GM23338 (cell line): ENCODE data around the gene UBN1. TPM values are rescaled to one million over a fixed set of nuclear protein-coding genes. Genes with fewer than 3 reads are reported as not detected.

Experiments used
- ATAC-seq: fragments of 200-7000 bp; cut with Tn5 transposase; 3 replicates; pipeline ENCODE4 v1.9.1; 2020
- DNase-seq: peaks from one replicate; pipeline ENCODE4 v3.0.0-alpha.2; 2015; ENCODE audit warnings: low spot score
- H2AFZ ChIP-seq: fragments of 200-600 bp; sonication (generic); 2 replicates; pipeline ENCODE4 v1.8.0; 2016; ENCODE audit warnings: antibody characterized with exemption, mild to moderate bottlenecking, moderate library complexity
- H3F3A ChIP-seq: fragments of 200-600 bp; sonication (generic); replicated peaks from 2 replicates; pipeline ENCODE4 v1.8.0; 2017; ENCODE audit warnings: antibody characterized with exemption, mixed run types, low read depth
- H3K27ac ChIP-seq: fragments of 200-600 bp; sonication (generic); 2 replicates; pipeline ENCODE4 v1.6.1; 2016; ENCODE audit warnings: low read depth
- H3K27me3 ChIP-seq: fragments of 200-600 bp; sonication (generic); 2 replicates; pipeline ENCODE4 v1.8.0; 2016; ENCODE audit warnings: mild to moderate bottlenecking, mixed run types, moderate library complexity; ENCODE audit not compliant: insufficient read depth
- H3K36me3 ChIP-seq: fragments of 200-600 bp; sonication (generic); 2 replicates; pipeline ENCODE4 v1.8.0; 2016; ENCODE audit warnings: mild to moderate bottlenecking; ENCODE audit not compliant: insufficient read depth
- H3K4me1 ChIP-seq: fragments of 200-600 bp; sonication (generic); 2 replicates; pipeline ENCODE4 v1.8.0; 2016; ENCODE audit warnings: mild to moderate bottlenecking, moderate library complexity; ENCODE audit not compliant: insufficient read depth
- H3K4me2 ChIP-seq: fragments of 200-600 bp; sonication (generic); 2 replicates; pipeline ENCODE4 v1.7.1; 2017; ENCODE audit warnings: mixed run types
- H3K4me3 ChIP-seq: fragments of 200-600 bp; sonication (generic); 2 replicates; pipeline ENCODE4 v1.6.1; 2016; ENCODE audit warnings: mixed run types
- H3K79me2 ChIP-seq: fragments of 200-600 bp; sonication (generic); replicated peaks from 2 replicates; pipeline ENCODE4 v1.8.0; 2017; ENCODE audit warnings: mild to moderate bottlenecking; ENCODE audit not compliant: insufficient read depth
- H3K9me2 ChIP-seq: fragments of 200-600 bp; sonication (generic); 2 replicates; pipeline ENCODE4 v1.8.0; 2017; ENCODE audit not compliant: insufficient read depth
- H4K20me1 ChIP-seq: fragments of 200-600 bp; sonication (generic); replicated peaks from 2 replicates; pipeline ENCODE4 v1.8.0; 2017; ENCODE audit warnings: mild to moderate bottlenecking; ENCODE audit not compliant: insufficient read depth
- H3K27ac Mint-ChIP-seq: 2 replicates; pipeline ENCODE4 v1.8.0; 2020; ENCODE audit warnings: inconsistent platforms, mild to moderate bottlenecking, moderate library complexity, mixed read lengths
- H3K27me3 Mint-ChIP-seq: 3 replicates; pipeline ENCODE4 v1.8.0; 2022; ENCODE audit warnings: low read depth, mild to moderate bottlenecking, moderate library complexity, mixed read lengths, inconsistent platforms; ENCODE audit not compliant: insufficient read depth, poor library complexity
- H3K36me3 Mint-ChIP-seq: 3 replicates; pipeline ENCODE4 v1.8.0; 2021; ENCODE audit warnings: low read depth, mild to moderate bottlenecking, inconsistent platforms, moderate library complexity, mixed read lengths
- H3K4me1 Mint-ChIP-seq: 3 replicates; pipeline ENCODE4 v1.8.0; 2020; ENCODE audit warnings: mild to moderate bottlenecking, inconsistent platforms, mixed read lengths
- H3K4me3 Mint-ChIP-seq: 3 replicates; pipeline ENCODE4 v1.8.0; 2021; ENCODE audit warnings: moderate library complexity, mild to moderate bottlenecking, inconsistent platforms, mixed read lengths
- H3K9me3 Mint-ChIP-seq: 3 replicates; pipeline ENCODE4 v1.8.0; 2020; ENCODE audit warnings: moderate library complexity, mild to moderate bottlenecking, inconsistent platforms, mixed read lengths
- CREB1 ChIP-seq: fragments of 250-450 bp; sonication (Bioruptor Pico); IDR thresholded peaks from 2 replicates; pipeline ENCODE4 v1.5.0; 2020; ENCODE audit warnings: low read depth, mild to moderate bottlenecking, moderate library complexity
- ETS1 ChIP-seq: IDR thresholded peaks from 2 replicates; pipeline ENCODE4 v1.6.1; 2016; ENCODE audit warnings: antibody characterized with exemption
- EZH2 ChIP-seq: fragments of 200-600 bp; sonication (generic); IDR thresholded peaks from one replicate; pipeline ENCODE4 v1.8.0; 2017; ENCODE audit warnings: antibody characterized with exemption, mild to moderate bottlenecking, low read depth; ENCODE audit not compliant: unreplicated experiment
- EZH2phosphoT487 ChIP-seq: fragments of 200-600 bp; sonication (generic); IDR thresholded peaks from one replicate; pipeline ENCODE4 v1.8.1; 2018; ENCODE audit warnings: antibody characterized with exemption; ENCODE audit not compliant: unreplicated experiment
- JUNB ChIP-seq: IDR thresholded peaks from one replicate; pipeline ENCODE4 v1.6.1; 2016; ENCODE audit warnings: antibody characterized with exemption; ENCODE audit not compliant: unreplicated experiment
- NANOG ChIP-seq: IDR thresholded peaks from 2 replicates; pipeline ENCODE4 v1.6.1; 2016; ENCODE audit warnings: antibody characterized with exemption, borderline replicate concordance
- POLR2AphosphoS5 ChIP-seq: IDR thresholded peaks from 2 replicates; pipeline ENCODE4 v1.6.1; 2016; ENCODE audit warnings: antibody characterized with exemption, low read depth
- STAT1 ChIP-seq: IDR thresholded peaks from one replicate; pipeline ENCODE4 v1.6.1; 2016; ENCODE audit warnings: antibody characterized with exemption; ENCODE audit not compliant: unreplicated experiment
- ZNF114 ChIP-seq: fragments of 250-450 bp; sonication (Bioruptor Pico); IDR thresholded peaks from 2 replicates; pipeline ENCODE4 v1.5.0; 2020; ENCODE audit warnings: mild to moderate bottlenecking, moderate library complexity
- ZNF331 ChIP-seq: fragments of 250-450 bp; sonication (Bioruptor Pico); IDR thresholded peaks from 2 replicates; pipeline ENCODE4 v1.5.0; 2020; ENCODE audit warnings: low read depth, mild to moderate bottlenecking, moderate library complexity
- ZNF462 ChIP-seq: fragments of 250-450 bp; sonication (Bioruptor Pico); IDR thresholded peaks from 2 replicates; pipeline ENCODE4 v1.5.0; 2020; ENCODE audit warnings: mild to moderate bottlenecking, moderate library complexity
- polyA plus RNA-seq: library from polyadenylated mRNA; unstranded; fragments of >200 nt; fragmentation: Nextera tagmentation; extraction: Ambion mirVana; gene quantifications from 2 replicates; pipeline ENCODE4 v1.2.1, GENCODE V29; 2016
- total RNA-seq: library from RNA; depleted of rRNA; stranded (reverse); fragments of >200 nt; shearing (Covaris generic); gene quantifications from 2 replicates; pipeline ENCODE4 v1.2.3, GENCODE V29; 2014
- TF ChIP-seq, protein P1 (sequence below): IDR thresholded peaks from one replicate; pipeline ENCODE4 v1.6.1; 2018; ENCODE audit warnings: antibody characterized with exemption; ENCODE audit not compliant: unreplicated experiment
- TF ChIP-seq, protein P2 (sequence below), 2 experiments: fragments of 200-600 bp in 1 of 2; sonication (generic) in 1 of 2; conservative IDR thresholded peaks; 2 replicates each; pipeline versions ENCODE4 v1.5.1 to v1.6.1; 2016 to 2017; ENCODE audit warnings: antibody characterized with exemption in 2 of 2, low read depth in 2 of 2, mild to moderate bottlenecking in 2 of 2, moderate library complexity in 1 of 2

Gene UBN1
- total and polyA plus RNA-seq, 2 experiments from 2014 or later, result 18.3 to 46.8 TPM

GRCh38 chr16:4826980-4827379 is 20.3 kb upstream of the UBN1 start:
- no peak overlapping the region for H3K4me3 ChIP-seq
- H3K27ac ChIP-seq, result no peak overlapping the region
- peaks cover 3% of the 10 kb centered on the region for H3K27me3 Mint-ChIP-seq
- no peak for ATAC-seq
- no peaks in the 10 kb centered on the region for H3K4me1 Mint-ChIP-seq
- no peaks in the 10 kb centered on the region; the same call in 1 of the 2 replicates for H3F3A ChIP-seq
- no peak overlapping the region; the same call in 1 of the 2 replicates for H3K27ac Mint-ChIP-seq
- H3K36me3 ChIP-seq, result peaks cover 49% of the 10 kb centered on the region
- no peak overlapping the region for H2AFZ ChIP-seq
- no peak overlapping the region for H3K4me3 Mint-ChIP-seq
- H3K9me2 ChIP-seq, result no peaks in the 10 kb centered on the region
- H3K4me1 ChIP-seq, result no peaks in the 10 kb centered on the region
- no peaks in the 10 kb centered on the region for H3K79me2 ChIP-seq
- TF ChIP-seq ZNF331 (CRISPR knock-in tag), result no peak
- TF ChIP-seq JUNB, result no peak
- TF ChIP-seq EZH2phosphoT487, result no peak
- no peak for TF ChIP-seq POLR2AphosphoS5
- no peak for TF ChIP-seq ZNF114
- TF ChIP-seq EZH2, result no peak
- TF ChIP-seq STAT1, result no peak
- no peak for TF ChIP-seq NANOG
- no peak for TF ChIP-seq ZNF462
- TF ChIP-seq, protein P1, sequence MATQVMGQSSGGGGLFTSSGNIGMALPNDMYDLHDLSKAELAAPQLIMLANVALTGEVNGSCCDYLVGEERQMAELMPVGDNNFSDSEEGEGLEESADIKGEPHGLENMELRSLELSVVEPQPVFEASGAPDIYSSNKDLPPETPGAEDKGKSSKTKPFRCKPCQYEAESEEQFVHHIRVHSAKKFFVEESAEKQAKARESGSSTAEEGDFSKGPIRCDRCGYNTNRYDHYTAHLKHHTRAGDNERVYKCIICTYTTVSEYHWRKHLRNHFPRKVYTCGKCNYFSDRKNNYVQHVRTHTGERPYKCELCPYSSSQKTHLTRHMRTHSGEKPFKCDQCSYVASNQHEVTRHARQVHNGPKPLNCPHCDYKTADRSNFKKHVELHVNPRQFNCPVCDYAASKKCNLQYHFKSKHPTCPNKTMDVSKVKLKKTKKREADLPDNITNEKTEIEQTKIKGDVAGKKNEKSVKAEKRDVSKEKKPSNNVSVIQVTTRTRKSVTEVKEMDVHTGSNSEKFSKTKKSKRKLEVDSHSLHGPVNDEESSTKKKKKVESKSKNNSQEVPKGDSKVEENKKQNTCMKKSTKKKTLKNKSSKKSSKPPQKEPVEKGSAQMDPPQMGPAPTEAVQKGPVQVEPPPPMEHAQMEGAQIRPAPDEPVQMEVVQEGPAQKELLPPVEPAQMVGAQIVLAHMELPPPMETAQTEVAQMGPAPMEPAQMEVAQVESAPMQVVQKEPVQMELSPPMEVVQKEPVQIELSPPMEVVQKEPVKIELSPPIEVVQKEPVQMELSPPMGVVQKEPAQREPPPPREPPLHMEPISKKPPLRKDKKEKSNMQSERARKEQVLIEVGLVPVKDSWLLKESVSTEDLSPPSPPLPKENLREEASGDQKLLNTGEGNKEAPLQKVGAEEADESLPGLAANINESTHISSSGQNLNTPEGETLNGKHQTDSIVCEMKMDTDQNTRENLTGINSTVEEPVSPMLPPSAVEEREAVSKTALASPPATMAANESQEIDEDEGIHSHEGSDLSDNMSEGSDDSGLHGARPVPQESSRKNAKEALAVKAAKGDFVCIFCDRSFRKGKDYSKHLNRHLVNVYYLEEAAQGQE, result no peak
- no peak for TF ChIP-seq ETS1
- TF ChIP-seq, protein P2, sequence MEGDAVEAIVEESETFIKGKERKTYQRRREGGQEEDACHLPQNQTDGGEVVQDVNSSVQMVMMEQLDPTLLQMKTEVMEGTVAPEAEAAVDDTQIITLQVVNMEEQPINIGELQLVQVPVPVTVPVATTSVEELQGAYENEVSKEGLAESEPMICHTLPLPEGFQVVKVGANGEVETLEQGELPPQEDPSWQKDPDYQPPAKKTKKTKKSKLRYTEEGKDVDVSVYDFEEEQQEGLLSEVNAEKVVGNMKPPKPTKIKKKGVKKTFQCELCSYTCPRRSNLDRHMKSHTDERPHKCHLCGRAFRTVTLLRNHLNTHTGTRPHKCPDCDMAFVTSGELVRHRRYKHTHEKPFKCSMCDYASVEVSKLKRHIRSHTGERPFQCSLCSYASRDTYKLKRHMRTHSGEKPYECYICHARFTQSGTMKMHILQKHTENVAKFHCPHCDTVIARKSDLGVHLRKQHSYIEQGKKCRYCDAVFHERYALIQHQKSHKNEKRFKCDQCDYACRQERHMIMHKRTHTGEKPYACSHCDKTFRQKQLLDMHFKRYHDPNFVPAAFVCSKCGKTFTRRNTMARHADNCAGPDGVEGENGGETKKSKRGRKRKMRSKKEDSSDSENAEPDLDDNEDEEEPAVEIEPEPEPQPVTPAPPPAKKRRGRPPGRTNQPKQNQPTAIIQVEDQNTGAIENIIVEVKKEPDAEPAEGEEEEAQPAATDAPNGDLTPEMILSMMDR (conservative IDR thresholded peaks at IDR 0.05; ENCODE audit: low read depth in 2 of 2), result no peak
- TF ChIP-seq CREB1, result no peak
- H4K20me1 ChIP-seq, result peaks cover 25% of the 10 kb centered on the region
- no peak for DNase-seq
- H3K9me3 Mint-ChIP-seq, result no peaks in the 10 kb centered on the region
- H3K27me3 ChIP-seq, result no peaks in the 10 kb centered on the region
- H3K4me2 ChIP-seq, result no peak overlapping the region
- H3K36me3 Mint-ChIP-seq, result peaks cover 78% of the 10 kb centered on the region
